GM12878 (cell line): Measurements from ENCODE around the gene AHCYL2. TPM values are rescaled to one million over a fixed set of nuclear protein-coding genes. Genes with fewer than 3 reads are reported as not detected.

Experiments
- ATAC-seq: fragments of 200-7000 bp; cut with Tn5 transposase; 3 replicates; pipeline ENCODE4 v1.9.1; 2020; ENCODE audit warnings: mild to moderate bottlenecking, moderate library complexity
- BruUV-seq: library from RNA; stranded (reverse); fragments of 400-500 nt; replicated peaks from 2 replicates; lab custom pipeline; 2021; lab: Mats Ljungman, UMichigan
- CTCF ChIA-PET: fragments of 300-600 bp; sonication (Branson Sonifier 250); formaldehyde crosslinking; extraction: SDS; loops from one replicate; lab custom pipeline; 2021; ENCODE audit warnings: inconsistent platforms; lab: Yijun Ruan, JAX
- POLR2A ChIA-PET: fragments of 350-600 bp; formaldehyde crosslinking; extraction: SDS; loops from one replicate; lab custom pipeline; 2021; ENCODE audit warnings: inconsistent platforms; lab: Charles Lee
- RAD21 ChIA-PET: fragments of 300-600 bp; sonication (Branson Sonifier 250); formaldehyde crosslinking; loops from one replicate; lab custom pipeline; 2023; ENCODE audit warnings: antibody characterized with exemption; ENCODE audit not compliant: unreplicated experiment; lab: Charles Lee
- SMC1A ChIA-PET: fragments of 300-600 bp; sonication (Branson Sonifier 250); formaldehyde crosslinking; loops from one replicate; lab custom pipeline; 2023; ENCODE audit not compliant: unreplicated experiment, uncharacterized antibody; lab: Charles Lee
- DNase-seq: peaks from one replicate; pipeline ENCODE4 v3.0.0-alpha.2; 2011; ENCODE audit warnings: low read depth, low spot score
- FAIRE-seq: peaks from 3 replicates; lab custom pipeline; 2011; peaks lifted over from hg19 to GRCh38; lab: Jason Lieb, UNC
- H2AFZ ChIP-seq: 2 replicates; pipeline ENCODE4 v1.6.0; 2011; ENCODE audit warnings: low read depth, low read length, control low read depth; ENCODE audit not compliant: control insufficient read depth
- H3K27ac ChIP-seq: 2 replicates; pipeline ENCODE4 v1.5.1; 2011; ENCODE audit warnings: control low read depth; ENCODE audit not compliant: control insufficient read depth, insufficient read depth
- H3K27me3 ChIP-seq, 2 experiments: replicated peaks in 1 of 2; 2 replicates each; pipeline versions ENCODE4 v1.6.0 to v1.6.1; 2011; ENCODE audit warnings: low read length in 1 of 2; ENCODE audit not compliant: control insufficient read depth in 2 of 2, insufficient read depth in 2 of 2
- H3K36me3 ChIP-seq, 2 experiments: 2 replicates each; pipeline ENCODE4 v1.5.1; 2011; ENCODE audit warnings: low read length in 1 of 2; ENCODE audit not compliant: control insufficient read depth in 2 of 2, insufficient read depth in 2 of 2
- H3K4me1 ChIP-seq: 2 replicates; pipeline ENCODE4 v1.6.1; 2011; ENCODE audit warnings: mild to moderate bottlenecking, low read length, moderate library complexity, mixed read lengths; ENCODE audit not compliant: control insufficient read depth, insufficient read depth
- H3K4me2 ChIP-seq: 2 replicates; pipeline ENCODE4 v1.6.0; 2011; ENCODE audit warnings: control low read depth; ENCODE audit not compliant: control insufficient read depth, insufficient read depth
- H3K4me3 ChIP-seq: fragments of 200-600 bp; sonication (generic); 2 replicates; pipeline ENCODE4 v1.5.1; 2016
- H3K79me2 ChIP-seq: 2 replicates; pipeline ENCODE4 v1.6.0; 2011; ENCODE audit warnings: low read length; ENCODE audit not compliant: control insufficient read depth, insufficient read depth
- H3K9ac ChIP-seq: 2 replicates; pipeline ENCODE4 v1.8.0; 2011; ENCODE audit warnings: low read length, control low read depth, mixed read lengths; ENCODE audit not compliant: control insufficient read depth, insufficient read depth
- H3K9me3 ChIP-seq: replicated peaks from 3 replicates; pipeline ENCODE4 v1.5.1; 2011; ENCODE audit warnings: mild to moderate bottlenecking, low read length; ENCODE audit not compliant: control insufficient read depth, insufficient read depth
- H4K20me1 ChIP-seq: 2 replicates; pipeline ENCODE4 v1.6.0; 2011; ENCODE audit not compliant: control insufficient read depth, insufficient read depth
- ASH2L ChIP-seq: fragments of 300-600, 200-600 bp; sonication (generic); IDR thresholded peaks from 2 replicates; pipeline ENCODE4 v1.6.1; 2017; ENCODE audit warnings: low read depth, mild to moderate bottlenecking, borderline replicate concordance
- ATF7 ChIP-seq: fragments of 450-650 bp; IDR thresholded peaks from 2 replicates; pipeline ENCODE4 v1.6.1; 2016; ENCODE audit warnings: low read depth, mild to moderate bottlenecking
- BHLHE40 ChIP-seq, 2 experiments: fragments of 450-650 bp in 1 of 2; IDR thresholded peaks; 2 replicates each; pipeline ENCODE4 v1.6.1; 2011 to 2017; ENCODE audit warnings: low read depth in 2 of 2, borderline replicate concordance in 1 of 2, improper control_type of control experiment in 1 of 2, low read length in 1 of 2, mild to moderate bottlenecking in 1 of 2
- BMI1 ChIP-seq: fragments of 450-650 bp; IDR thresholded peaks from 2 replicates; pipeline ENCODE4 v1.6.1; 2016; ENCODE audit warnings: mild to moderate bottlenecking, moderate library complexity, borderline replicate concordance
- KAT2A ChIP-seq: conservative IDR thresholded peaks from 2 replicates; pipeline ENCODE4 v1.6.1; 2011; ENCODE audit warnings: low read depth, low read length; ENCODE audit not compliant: control insufficient read depth
- KLF5 ChIP-seq: fragments of 450-650 bp; IDR thresholded peaks from 2 replicates; pipeline ENCODE4 v1.6.1; 2014; ENCODE audit warnings: mild to moderate bottlenecking; ENCODE audit not compliant: partially characterized antibody
- MEF2B ChIP-seq: fragments of 450-650 bp; IDR thresholded peaks from 2 replicates; pipeline ENCODE4 v1.6.1; 2018; ENCODE audit warnings: mild to moderate bottlenecking, moderate library complexity; ENCODE audit not compliant: partially characterized antibody, poor library complexity, severe bottlenecking
- MTA2 ChIP-seq: fragments of 450-650 bp; IDR thresholded peaks from 2 replicates; pipeline ENCODE4 v1.6.1; 2016; ENCODE audit warnings: low read depth, mild to moderate bottlenecking, moderate library complexity
- RB1 ChIP-seq: fragments of 450-650 bp; formaldehyde crosslinking; IDR thresholded peaks from 2 replicates; pipeline ENCODE4 v1.6.1; 2017; ENCODE audit warnings: mild to moderate bottlenecking, borderline replicate concordance
- RFX5 ChIP-seq: IDR thresholded peaks from 2 replicates; pipeline ENCODE4 v1.6.1; 2011; ENCODE audit warnings: low read depth, low read length, improper control_type of control experiment
- SKIL ChIP-seq: fragments of 450-650 bp; IDR thresholded peaks from 2 replicates; pipeline ENCODE4 v1.6.1; 2017; ENCODE audit warnings: mild to moderate bottlenecking, low read depth, inconsistent platforms; ENCODE audit not compliant: poor library complexity, severe bottlenecking
- SPI1 ChIP-seq: IDR thresholded peaks from 2 replicates; pipeline ENCODE4 v1.6.1; 2011; ENCODE audit warnings: low read depth, mild to moderate bottlenecking, low read length, moderate library complexity, borderline replicate concordance; ENCODE audit not compliant: insufficient read depth
- ZSCAN29 ChIP-seq: fragments of 450-650 bp; IDR thresholded peaks from 2 replicates; pipeline ENCODE4 v1.6.1; 2017; ENCODE audit warnings: mild to moderate bottlenecking, moderate library complexity
- WGBS: methylation state at CpG from one replicate; pipeline ENCODE4 v1.1.6; 2016; ENCODE audit warnings: low lambda C conversion rate; ENCODE audit not compliant: insufficient replicate concordance, insufficient coverage; ENCODE audit errors: missing lambda C conversion rate; 5-methylcytosine and 5-hydroxymethylcytosine counted together
- in situ Hi-C: fragments of 300-500 bp; cut with MboI; formaldehyde crosslinking; loops from 9 replicates; pipeline ENCODE4 v1.14.3; 2018; ENCODE audit warnings: mixed read lengths
- intact Hi-C: fragments of 100-400 bp; cut with micrococcal nuclease; formaldehyde crosslinking; loops from one replicate; pipeline ENCODE4 v1.14.2; 2022; ENCODE audit not compliant: unreplicated experiment
- polyA plus RNA-seq, 11 experiments: library from polyadenylated mRNA; depleted of rRNA in 4 of 11; unstranded in 6 of 11; stranded (reverse) in 5 of 11; fragments of >200 nt; fragmentation: Nextera tagmentation in 4 of 11; fragmentation: Illumina TruSeq in 1 of 11; extraction: Ambion mirVana in 4 of 11; extraction: Trizol in 1 of 11; gene quantifications; 1 replicate in 1 of 11; 2 replicates in 10 of 11; pipeline versions ENCODE4 v1.2.1 to v1.2.3, GENCODE V29; 2011 to 2016; ENCODE audit warnings: inconsistent platforms in 2 of 11, missing spikeins in 2 of 11, low read depth in 1 of 11
- total RNA-seq, 4 experiments: library from RNA; depleted of rRNA in 3 of 4; stranded (reverse); fragments of >200 nt in 3 of 4; fragmentation: Illumina TruSeq in 1 of 4; extraction: Trizol in 1 of 4; gene quantifications; 2 replicates each; pipeline versions ENCODE4 v1.2.1 to v1.2.3, GENCODE V29; 2013 to 2021
- TF ChIP-seq, protein P1 (sequence below): fragments of 450-650 bp; IDR thresholded peaks from 2 replicates; pipeline ENCODE4 v1.6.1; 2017; ENCODE audit warnings: borderline replicate concordance
- TF ChIP-seq, protein P2 (sequence below): fragments of 450-650 bp; IDR thresholded peaks from 2 replicates; pipeline ENCODE4 v1.6.1; 2017; ENCODE audit warnings: mild to moderate bottlenecking, moderate library complexity

The AHCYL2 gene
- total and polyA plus RNA-seq, 10 of the 15 experiments (the other 5 are each of a cell fraction or from before 2014, with no cell fraction given) = 1.7 to 29.1 (median 5.4) TPM

DNA sequence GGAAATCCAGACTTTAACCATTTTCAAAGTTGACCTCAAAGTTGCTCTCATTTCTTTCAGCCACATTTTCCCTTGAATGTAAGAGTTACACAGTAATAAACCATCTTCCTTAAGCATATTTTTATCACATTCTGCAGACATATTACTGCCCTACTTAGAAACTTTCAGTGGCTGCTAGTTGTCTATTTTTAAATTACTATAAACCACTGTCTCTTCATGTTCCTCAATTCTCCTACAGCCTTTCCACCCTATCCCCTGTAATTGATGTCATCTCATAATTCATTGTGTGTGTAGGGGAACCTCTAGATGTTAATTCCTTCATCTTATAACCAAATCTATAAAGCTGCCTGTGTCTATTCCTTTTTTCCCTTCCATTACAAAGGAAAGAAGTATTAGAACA is 131.3 kb downstream of the AHCYL2 start (continued):
- TF ChIP-seq BMI1 (no peak), MTA2 (peak; percentile 30; the same call in 1 of the 2 replicates), RB1 (no peak), MEF2B (peak; percentile 60), SKIL (peak; percentile 36)
- TF ChIP-seq, all 136 proteins: peak for 6

GRCh38 chr7:129359176-129359575 is 134.3 kb downstream of the AHCYL2 start:
- Histone ChIP-seq H3K4me3 (no peak overlapping the region), H3K4me2 (no peak overlapping the region), H3K9ac (no peak overlapping the region), H3K9me3 (no peaks in the 10 kb centered on the region), H3K4me1 (no peaks in the 10 kb centered on the region; the same call in none of the 2 replicates), H3K27ac (no peak overlapping the region), H3K79me2 (no peaks in the 10 kb centered on the region), H3K27me3 (no peaks in the 10 kb centered on the region), H4K20me1 (no peaks in the 10 kb centered on the region), H3K36me3 (no peaks in the 10 kb centered on the region), H2AFZ (no peak overlapping the region)
- no peak for TF ChIP-seq RFX5
- no peak for TF ChIP-seq SPI1
- TF ChIP-seq, protein P1, sequence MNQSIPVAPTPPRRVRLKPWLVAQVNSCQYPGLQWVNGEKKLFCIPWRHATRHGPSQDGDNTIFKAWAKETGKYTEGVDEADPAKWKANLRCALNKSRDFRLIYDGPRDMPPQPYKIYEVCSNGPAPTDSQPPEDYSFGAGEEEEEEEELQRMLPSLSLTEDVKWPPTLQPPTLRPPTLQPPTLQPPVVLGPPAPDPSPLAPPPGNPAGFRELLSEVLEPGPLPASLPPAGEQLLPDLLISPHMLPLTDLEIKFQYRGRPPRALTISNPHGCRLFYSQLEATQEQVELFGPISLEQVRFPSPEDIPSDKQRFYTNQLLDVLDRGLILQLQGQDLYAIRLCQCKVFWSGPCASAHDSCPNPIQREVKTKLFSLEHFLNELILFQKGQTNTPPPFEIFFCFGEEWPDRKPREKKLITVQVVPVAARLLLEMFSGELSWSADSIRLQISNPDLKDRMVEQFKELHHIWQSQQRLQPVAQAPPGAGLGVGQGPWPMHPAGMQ = no peak
- no peak for TF ChIP-seq ASH2L
- no peak for TF ChIP-seq BHLHE40 (IDR thresholded peaks at IDR 0.05; ENCODE audit: borderline replicate concordance in 1 of 2, low read depth in 2 of 2, low read length in 1 of 2)
- TF ChIP-seq, protein P2, sequence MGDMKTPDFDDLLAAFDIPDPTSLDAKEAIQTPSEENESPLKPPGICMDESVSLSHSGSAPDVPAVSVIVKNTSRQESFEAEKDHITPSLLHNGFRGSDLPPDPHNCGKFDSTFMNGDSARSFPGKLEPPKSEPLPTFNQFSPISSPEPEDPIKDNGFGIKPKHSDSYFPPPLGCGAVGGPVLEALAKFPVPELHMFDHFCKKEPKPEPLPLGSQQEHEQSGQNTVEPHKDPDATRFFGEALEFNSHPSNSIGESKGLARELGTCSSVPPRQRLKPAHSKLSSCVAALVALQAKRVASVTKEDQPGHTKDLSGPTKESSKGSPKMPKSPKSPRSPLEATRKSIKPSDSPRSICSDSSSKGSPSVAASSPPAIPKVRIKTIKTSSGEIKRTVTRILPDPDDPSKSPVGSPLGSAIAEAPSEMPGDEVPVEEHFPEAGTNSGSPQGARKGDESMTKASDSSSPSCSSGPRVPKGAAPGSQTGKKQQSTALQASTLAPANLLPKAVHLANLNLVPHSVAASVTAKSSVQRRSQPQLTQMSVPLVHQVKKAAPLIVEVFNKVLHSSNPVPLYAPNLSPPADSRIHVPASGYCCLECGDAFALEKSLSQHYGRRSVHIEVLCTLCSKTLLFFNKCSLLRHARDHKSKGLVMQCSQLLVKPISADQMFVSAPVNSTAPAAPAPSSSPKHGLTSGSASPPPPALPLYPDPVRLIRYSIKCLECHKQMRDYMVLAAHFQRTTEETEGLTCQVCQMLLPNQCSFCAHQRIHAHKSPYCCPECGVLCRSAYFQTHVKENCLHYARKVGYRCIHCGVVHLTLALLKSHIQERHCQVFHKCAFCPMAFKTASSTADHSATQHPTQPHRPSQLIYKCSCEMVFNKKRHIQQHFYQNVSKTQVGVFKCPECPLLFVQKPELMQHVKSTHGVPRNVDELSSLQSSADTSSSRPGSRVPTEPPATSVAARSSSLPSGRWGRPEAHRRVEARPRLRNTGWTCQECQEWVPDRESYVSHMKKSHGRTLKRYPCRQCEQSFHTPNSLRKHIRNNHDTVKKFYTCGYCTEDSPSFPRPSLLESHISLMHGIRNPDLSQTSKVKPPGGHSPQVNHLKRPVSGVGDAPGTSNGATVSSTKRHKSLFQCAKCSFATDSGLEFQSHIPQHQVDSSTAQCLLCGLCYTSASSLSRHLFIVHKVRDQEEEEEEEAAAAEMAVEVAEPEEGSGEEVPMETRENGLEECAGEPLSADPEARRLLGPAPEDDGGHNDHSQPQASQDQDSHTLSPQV = no peak
- TF ChIP-seq KAT2A = no peak
- TF ChIP-seq KLF5 = no peak
- no peak for TF ChIP-seq ZSCAN29
- TF ChIP-seq ATF7 = no peak
- POLR2A ChIA-PET = interaction anchor here (0.5 to 0.7 kb wide), 2 partner anchors 15 to 40 kb away, joined by 3 read pairs; no protein-coding TSS in a partner anchor
- WGBS = 81% methylated on average over 2 of the region's 2 CpGs
- no peak for ATAC-seq
- CTCF ChIA-PET = interaction anchor here (0.6 to 5.9 kb wide), 12 partner anchors 8 to 285 kb away, joined by 3 to 52 read pairs (median 4); no protein-coding TSS in a partner anchor
- in situ Hi-C loops = no loop called here
- BruUV-seq = no TSS peak
- RAD21 ChIA-PET = interaction anchor here (0.5 to 4.5 kb wide), 6 partner anchors 9 to 274 kb away, joined by 3 to 22 read pairs (median 5); no protein-coding TSS in a partner anchor
- FAIRE-seq = no peak
- intact Hi-C loops = no loop called here
- SMC1A ChIA-PET = interaction anchor here (0.9 to 5.9 kb wide), 9 partner anchors 10 to 112 kb away, joined by 3 to 55 read pairs (median 8); no protein-coding TSS in a partner anchor
- DNase-seq = no peak
